GM10266 (cell line): ENCODE results near the gene MYH9.

Experiments
- DNase-seq: peaks from one replicate; pipeline ENCODE4 v3.0.0; 2012; ENCODE audit errors: extremely low spot score
- CTCF ChIP-seq: IDR thresholded peaks from 2 replicates; pipeline ENCODE4 v1.5.1; 2012; ENCODE audit warnings: mild to moderate bottlenecking, low read depth; ENCODE audit not compliant: control insufficient read depth, insufficient read depth; ENCODE audit errors: missing control alignments

The MYH9 gene

GRCh38 chr22:36299911-36300310 lies 87.9 kb downstream of the MYH9 start:
- no peak for DNase-seq
- no peak for TF ChIP-seq CTCF

GRCh38 chr22:36299295-36299694 lies 88.5 kb downstream of the MYH9 start:
- TF ChIP-seq CTCF, result no peak
- DNase-seq, result no peak

GRCh38 chr22:36298601-36299000 lies 89.2 kb downstream of the MYH9 start:
- TF ChIP-seq CTCF, result no peak

GRCh38 chr22:36298118-36298517 lies 89.6 kb downstream of the MYH9 start:
- DNase-seq, result no peak
- TF ChIP-seq CTCF, result no peak

More at GRCh38 chr22:36298601-36299000, 89.2 kb downstream of the MYH9 start:
- no peak for DNase-seq

DNA sequence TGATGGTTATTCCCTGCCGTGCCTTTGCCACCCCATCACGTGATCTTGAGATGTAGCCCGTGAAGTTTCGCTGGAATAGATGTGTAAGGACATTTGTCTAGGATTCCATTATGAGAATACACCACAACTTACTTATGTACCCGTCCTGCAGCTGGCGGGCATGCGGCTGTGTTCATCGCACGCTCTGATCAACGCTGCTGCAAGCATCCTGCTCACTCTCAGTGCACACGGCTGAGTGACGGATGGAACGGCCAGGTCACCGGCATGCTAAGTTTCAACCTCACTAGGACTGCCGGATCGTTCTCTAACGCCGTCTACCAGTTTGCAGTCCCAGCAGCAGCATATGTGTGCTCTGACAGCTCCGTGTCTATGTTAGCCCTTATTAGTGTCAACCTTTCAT lies 90.2 kb downstream of the MYH9 start:
- TF ChIP-seq CTCF, result no peak
- DNase-seq, result no peak

DNA sequence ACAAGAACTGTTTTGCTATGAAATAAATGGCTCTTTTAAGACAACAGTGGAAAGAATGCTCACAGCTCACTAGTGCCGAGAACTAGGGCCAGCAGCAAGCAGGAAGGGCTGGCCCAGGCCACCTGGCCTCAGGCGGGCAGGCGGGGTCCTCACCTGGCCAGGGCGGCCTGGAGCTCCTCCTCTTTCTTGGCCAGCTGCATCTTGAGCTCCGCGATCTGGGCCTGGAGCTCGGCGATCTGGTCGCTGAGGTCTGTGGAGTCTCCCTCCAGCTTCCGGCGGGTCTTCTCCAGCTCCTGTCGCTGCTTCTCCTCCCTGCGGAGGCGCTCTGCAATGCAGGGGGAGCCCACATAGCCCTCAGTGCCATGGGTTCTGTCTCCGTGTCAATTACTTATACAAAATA lies 91.1 kb downstream of the MYH9 start:
- TF ChIP-seq CTCF, result no peak
- DNase-seq, result no peak

DNA sequence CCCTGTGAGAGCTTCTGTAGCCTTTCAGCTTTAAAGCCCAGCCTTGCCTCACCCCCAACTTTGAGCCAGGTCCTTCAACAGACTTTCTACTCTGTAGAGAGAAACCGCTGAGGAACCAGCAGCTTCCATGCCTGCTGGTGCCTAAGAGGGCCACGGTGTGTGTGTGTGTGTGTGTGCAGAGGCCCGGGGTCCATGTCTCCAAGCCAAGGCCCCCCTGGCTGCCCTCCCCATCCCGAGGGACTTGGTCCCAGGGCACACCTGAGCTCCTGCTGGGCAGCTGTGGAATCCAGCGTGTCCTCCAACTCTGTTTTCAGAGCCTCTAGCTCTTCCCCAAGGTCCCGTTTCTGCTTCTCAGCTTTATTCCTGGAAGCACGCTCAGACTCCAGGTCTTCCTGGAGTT lies 92.5 kb downstream of the MYH9 start:
- DNase-seq, result no peak
- no peak for TF ChIP-seq CTCF
